Neural cell (in vitro differentiated cells): Measurements from ENCODE around the gene CC2D2B.

Experiments
- CTCF ChIP-seq: fragments of 450-650 bp; IDR thresholded peaks from 2 replicates; pipeline ENCODE4 v1.5.1; 2014; ENCODE audit warnings: antibody characterized with exemption, mild to moderate bottlenecking, moderate library complexity; ENCODE audit not compliant: poor library complexity, severe bottlenecking
- EP300 ChIP-seq: fragments of 450-650 bp; conservative IDR thresholded peaks from 2 replicates; pipeline ENCODE4 v1.6.1; 2014; ENCODE audit warnings: antibody characterized with exemption, mild to moderate bottlenecking, moderate library complexity; ENCODE audit not compliant: poor library complexity, severe bottlenecking
- EZH2 ChIP-seq: fragments of 200-600, 300-800 bp; shearing (Covaris generic), sonication (generic); IDR thresholded peaks from 2 replicates; pipeline ENCODE4 v1.6.1; 2014; ENCODE audit warnings: antibody characterized with exemption, low read length, borderline replicate concordance, mild to moderate bottlenecking; ENCODE audit not compliant: insufficient read depth, poor library complexity, severe bottlenecking
- POLR2AphosphoS5 ChIP-seq: IDR thresholded peaks from 2 replicates; pipeline ENCODE4 v1.6.1; 2012
- RAD21 ChIP-seq: fragments of 450-650 bp; conservative IDR thresholded peaks from 2 replicates; pipeline ENCODE4 v1.6.1; 2014; ENCODE audit warnings: antibody characterized with exemption, mild to moderate bottlenecking, moderate library complexity
- REST ChIP-seq: IDR thresholded peaks from 2 replicates; pipeline ENCODE4 v1.6.1; 2012; ENCODE audit warnings: borderline replicate concordance
- SMC3 ChIP-seq: fragments of 450-650 bp; conservative IDR thresholded peaks from 2 replicates; pipeline ENCODE4 v1.6.1; 2014; ENCODE audit warnings: antibody characterized with exemption, mild to moderate bottlenecking, moderate library complexity; ENCODE audit not compliant: poor library complexity
- TAF1 ChIP-seq: IDR thresholded peaks from 2 replicates; pipeline ENCODE4 v1.6.1; 2012; ENCODE audit warnings: low read depth

- TF ChIP-seq REST, result no peak
- no peak for TF ChIP-seq CTCF
- no peak for TF ChIP-seq RAD21
- TF ChIP-seq EZH2, result no peak
- TF ChIP-seq EP300, result no peak
- TF ChIP-seq TAF1, result no peak
- TF ChIP-seq SMC3, result no peak
- no peak for TF ChIP-seq POLR2AphosphoS5
These were observed 90.5 kb downstream of the CC2D2B start for GRCh38 chr10:95998255-95998784.
